ENCODE data around the gene KCNMB3.
"Not testable (repeated sequence)": the region's sequence is repeated elsewhere in the genome, so short reads cannot be mapped to it uniquely, and the experiment has no call there.

KCNMB3 gene

DNA sequence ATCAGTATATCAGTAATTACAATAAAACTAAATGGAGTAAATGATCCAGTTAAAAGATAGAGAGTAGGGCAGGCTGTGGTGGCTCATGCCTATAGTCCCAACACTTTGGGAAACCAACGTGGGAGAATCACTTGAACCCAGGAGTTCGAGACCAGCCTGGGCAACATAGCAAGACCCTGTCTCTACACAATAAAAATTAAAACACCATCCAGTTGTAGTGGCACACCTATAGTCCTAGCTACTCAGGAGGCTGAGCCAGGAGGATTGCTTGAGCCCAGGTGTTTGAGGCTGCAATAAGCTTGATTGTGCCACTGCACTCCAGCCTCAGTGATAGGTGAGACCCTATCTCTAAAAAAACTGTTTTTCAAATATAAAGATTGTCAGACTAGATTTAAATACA, 5.9 kb upstream of the KCNMB3 start:
- no peak overlapping the region for H3K9ac ChIP-seq (ENCODE audit: low read depth, low read length, poor library complexity, severe bottlenecking)
- no peaks in the 10 kb centered on the region for H3K9me2 ChIP-seq (replicated peaks; ENCODE audit: low read depth, low read length)

DNA sequence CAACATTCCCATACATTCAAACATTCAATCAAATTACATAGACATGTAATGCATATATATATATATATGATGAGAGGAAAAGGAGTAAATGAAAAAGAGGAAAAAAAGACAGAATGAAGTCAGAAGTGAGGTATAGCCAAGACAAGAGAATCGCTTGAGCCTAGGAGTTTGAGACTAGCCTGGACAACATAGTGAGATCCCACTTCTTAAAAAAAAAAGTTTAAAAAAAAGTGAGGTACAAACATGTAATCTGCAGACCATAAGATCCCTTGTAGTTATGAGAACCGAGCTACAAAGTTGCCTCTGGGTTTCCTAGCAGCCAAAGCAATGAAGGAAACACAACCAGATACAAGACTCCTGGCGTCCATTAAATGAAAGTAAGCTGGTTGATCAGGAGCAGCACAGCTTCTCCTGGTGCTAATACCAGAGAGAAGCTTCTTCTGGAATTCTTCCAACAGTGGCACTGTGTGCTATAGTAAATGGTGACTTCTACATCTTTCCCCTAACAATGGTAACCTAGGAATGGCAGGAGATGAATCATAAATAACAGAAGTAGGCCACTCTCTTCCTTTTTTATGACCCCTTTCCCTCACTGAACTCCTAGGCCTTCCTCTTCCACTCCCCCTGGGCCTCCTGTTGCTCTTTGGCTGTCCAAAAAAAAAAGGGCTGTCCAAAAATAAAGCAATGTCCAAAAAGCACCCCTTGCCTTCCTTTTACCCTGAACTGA, 3.5 kb downstream of the KCNMB3 start:
- Histone ChIP-seq H3K9me2 (replicated peaks; ENCODE audit: low read depth, low read length) (no peaks in the 10 kb centered on the region), H3K4me2 (ENCODE audit: low read depth, low read length, poor library complexity, severe bottlenecking) (no peak overlapping the region), H3K9ac (ENCODE audit: low read depth, low read length, poor library complexity, severe bottlenecking) (no peak overlapping the region), H4K20me1 (ENCODE audit: insufficient read depth, low read length, poor library complexity, severe bottlenecking) (no peaks in the 10 kb centered on the region), H3K9me3 (ENCODE audit: insufficient read depth, low read depth, low read length) (no peaks in the 10 kb centered on the region), H3K79me2 (ENCODE audit: insufficient read depth, low read length) (no peaks in the 10 kb centered on the region), H3K27me3 (ENCODE audit: insufficient read depth, low read length, poor library complexity, severe bottlenecking) (no peaks in the 10 kb centered on the region), H3K36me3 (ENCODE audit: insufficient read depth, low read length) (peaks cover 4% of the 10 kb centered on the region; the same call in 1 of the 2 replicates), H2AFZ (ENCODE audit: low read length) (no peak overlapping the region), H3K4me1 (ENCODE audit: insufficient read depth, low read length, poor library complexity, severe bottlenecking) (no peaks in the 10 kb centered on the region), H3K4me3 (ENCODE audit: low read length, poor library complexity, severe bottlenecking) (no peak overlapping the region), H3F3A (ENCODE audit: low read depth) (no peaks in the 10 kb centered on the region)
- TF ChIP-seq CTCF (conservative IDR thresholded peaks at IDR 0.05; ENCODE audit: low read length) (no peak), EZH2phosphoT487 (IDR thresholded peaks at IDR 0.05; ENCODE audit: borderline replicate concordance) (no peak)

More for the DNA sequence above, 5.9 kb upstream of the KCNMB3 start:
- TF ChIP-seq EZH2phosphoT487 (IDR thresholded peaks at IDR 0.05; ENCODE audit: borderline replicate concordance) (no peak), CTCF (conservative IDR thresholded peaks at IDR 0.05; ENCODE audit: low read length) (no peak)
- Histone ChIP-seq H4K20me1 (ENCODE audit: insufficient read depth, low read length, poor library complexity, severe bottlenecking) (no peaks in the 10 kb centered on the region), H2AFZ (ENCODE audit: low read length) (no peak overlapping the region), H3K79me2 (ENCODE audit: insufficient read depth, low read length) (0 out of 2 replicates have a peak, but pooled peaks cover 3% of the 10 kb centered on the region), H3K27me3 (ENCODE audit: insufficient read depth, low read length, poor library complexity, severe bottlenecking) (no peaks in the 10 kb centered on the region), H3K4me2 (ENCODE audit: low read depth, low read length, poor library complexity, severe bottlenecking) (peak overlapping the region; percentile 18), H3K4me3 (ENCODE audit: low read length, poor library complexity, severe bottlenecking) (no peak overlapping the region), H3F3A (ENCODE audit: low read depth) (no peaks in the 10 kb centered on the region), H3K4me1 (ENCODE audit: insufficient read depth, low read length, poor library complexity, severe bottlenecking) (peaks cover 3% of the 10 kb centered on the region), H3K9me3 (ENCODE audit: insufficient read depth, low read depth, low read length) (no peaks in the 10 kb centered on the region), H3K36me3 (ENCODE audit: insufficient read depth, low read length) (no peaks in the 10 kb centered on the region)

DNA sequence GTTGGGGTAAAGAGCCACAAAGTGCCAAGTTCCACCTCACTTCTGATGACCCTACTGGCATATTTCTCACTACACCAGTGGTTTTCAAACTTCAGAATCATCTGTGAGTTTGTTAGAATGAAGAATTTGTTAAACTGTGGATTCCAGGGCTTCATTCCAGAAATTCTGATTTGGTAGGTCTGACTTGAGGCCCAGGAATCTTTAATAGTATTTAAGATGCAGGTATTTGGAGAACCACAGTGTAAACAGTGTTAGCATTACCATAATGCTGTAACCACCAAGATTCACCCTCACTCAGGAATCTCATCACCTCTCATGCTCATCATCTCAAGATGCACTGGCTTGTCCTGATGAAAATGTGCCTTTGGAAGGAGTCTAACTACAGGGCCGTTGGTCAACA, 6.0 kb downstream of the KCNMB3 start:
- H3F3A ChIP-seq (ENCODE audit: low read depth) = no peaks in the 10 kb centered on the region
- no peak overlapping the region for H2AFZ ChIP-seq (ENCODE audit: low read length)
- H3K36me3 ChIP-seq (ENCODE audit: insufficient read depth, low read length) = peaks cover 4% of the 10 kb centered on the region; the same call in 1 of the 2 replicates

DNA sequence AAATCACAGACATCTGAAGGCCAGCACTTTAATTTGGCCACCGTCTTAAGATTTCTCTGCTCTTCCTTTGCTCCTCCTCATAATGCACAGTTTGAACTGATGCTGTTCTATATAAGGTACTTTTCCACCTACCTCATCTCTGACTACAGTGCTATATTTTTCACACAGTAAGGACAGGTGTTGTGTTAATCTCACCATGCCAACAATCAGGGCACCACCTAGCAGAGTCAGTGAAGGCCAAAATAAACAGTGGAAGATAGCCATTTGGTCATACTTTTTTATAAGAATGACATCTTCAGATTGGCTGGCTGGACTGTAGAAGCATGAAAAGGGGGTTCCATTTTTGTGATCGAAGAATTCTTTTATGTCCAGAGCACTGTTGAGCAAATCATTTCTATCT, 8.1 kb downstream of the KCNMB3 start:
- not testable (repeated sequence) for H3K9ac ChIP-seq (ENCODE audit: low read depth, low read length, poor library complexity, severe bottlenecking); H3K9me3 ChIP-seq (ENCODE audit: insufficient read depth, low read depth, low read length); H2AFZ ChIP-seq (ENCODE audit: low read length); H3K9me2 ChIP-seq (replicated peaks; ENCODE audit: low read depth, low read length); H4K20me1 ChIP-seq (ENCODE audit: insufficient read depth, low read length, poor library complexity, severe bottlenecking); H3K4me2 ChIP-seq (ENCODE audit: low read depth, low read length, poor library complexity, severe bottlenecking); H3K27me3 ChIP-seq (ENCODE audit: insufficient read depth, low read length, poor library complexity, severe bottlenecking); H3K79me2 ChIP-seq (ENCODE audit: insufficient read depth, low read length); H3K4me1 ChIP-seq (ENCODE audit: insufficient read depth, low read length, poor library complexity, severe bottlenecking); H3K4me3 ChIP-seq (ENCODE audit: low read length, poor library complexity, severe bottlenecking); H3F3A ChIP-seq (ENCODE audit: low read depth); H3K36me3 ChIP-seq (ENCODE audit: insufficient read depth, low read length)

More for the DNA sequence above, 6.0 kb downstream of the KCNMB3 start:
- TF ChIP-seq EZH2phosphoT487 (IDR thresholded peaks at IDR 0.05; ENCODE audit: borderline replicate concordance) (no peak), CTCF (conservative IDR thresholded peaks at IDR 0.05; ENCODE audit: low read length) (no peak)
- no peaks in the 10 kb centered on the region for H3K4me1 ChIP-seq (ENCODE audit: insufficient read depth, low read length, poor library complexity, severe bottlenecking)
- no peak overlapping the region for H3K4me2 ChIP-seq (ENCODE audit: low read depth, low read length, poor library complexity, severe bottlenecking)
- no peaks in the 10 kb centered on the region for H3K27me3 ChIP-seq (ENCODE audit: insufficient read depth, low read length, poor library complexity, severe bottlenecking)
- no peak overlapping the region for H3K9ac ChIP-seq (ENCODE audit: low read depth, low read length, poor library complexity, severe bottlenecking)
- no peaks in the 10 kb centered on the region for H3K79me2 ChIP-seq (ENCODE audit: insufficient read depth, low read length)
- H3K9me2 ChIP-seq (replicated peaks; ENCODE audit: low read depth, low read length) = no peaks in the 10 kb centered on the region
- no peaks in the 10 kb centered on the region for H4K20me1 ChIP-seq (ENCODE audit: insufficient read depth, low read length, poor library complexity, severe bottlenecking)
- no peak overlapping the region for H3K4me3 ChIP-seq (ENCODE audit: low read length, poor library complexity, severe bottlenecking)
- H3K9me3 ChIP-seq (ENCODE audit: insufficient read depth, low read depth, low read length) = no peaks in the 10 kb centered on the region

DNA sequence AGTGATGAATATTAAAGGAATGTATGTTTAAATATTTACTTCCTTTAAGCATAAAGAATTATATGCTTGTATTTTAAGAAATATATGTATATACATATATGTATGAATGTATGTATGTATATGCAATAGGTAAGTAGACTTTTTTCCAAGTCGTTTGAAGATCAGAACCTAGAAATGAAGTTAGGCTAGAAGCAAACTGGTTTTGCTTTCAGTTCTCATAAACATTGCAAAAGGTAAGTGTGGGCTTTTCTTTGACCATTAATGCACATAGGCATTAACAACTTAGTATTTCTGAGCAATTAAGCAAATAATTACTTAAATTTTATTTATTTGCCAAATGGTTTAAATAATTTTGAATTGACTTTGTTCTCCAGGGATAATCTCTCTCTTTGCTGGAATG, 10.6 kb downstream of the KCNMB3 start:
- not testable (repeated sequence) for H3K4me2 ChIP-seq (ENCODE audit: low read depth, low read length, poor library complexity, severe bottlenecking); H3K79me2 ChIP-seq (ENCODE audit: insufficient read depth, low read length); H2AFZ ChIP-seq (ENCODE audit: low read length); H4K20me1 ChIP-seq (ENCODE audit: insufficient read depth, low read length, poor library complexity, severe bottlenecking); H3K9me2 ChIP-seq (replicated peaks; ENCODE audit: low read depth, low read length); H3K9ac ChIP-seq (ENCODE audit: low read depth, low read length, poor library complexity, severe bottlenecking); H3K36me3 ChIP-seq (ENCODE audit: insufficient read depth, low read length); H3K27me3 ChIP-seq (ENCODE audit: insufficient read depth, low read length, poor library complexity, severe bottlenecking); H3F3A ChIP-seq (ENCODE audit: low read depth); H3K9me3 ChIP-seq (ENCODE audit: insufficient read depth, low read depth, low read length); H3K4me3 ChIP-seq (ENCODE audit: low read length, poor library complexity, severe bottlenecking)
- peaks cover 20% of the 10 kb centered on the region for H3K4me1 ChIP-seq (ENCODE audit: insufficient read depth, low read length, poor library complexity, severe bottlenecking)

Data from Loucy (cell line).